ENCODE measurements around the gene S1PR5. TPM values are rescaled to one million over a fixed set of nuclear protein-coding genes. Genes with fewer than 3 reads are reported as not detected.

The S1PR5 gene
- total and polyA plus RNA-seq, 2 of the 8 experiments (the other 6 are each of a cell fraction or from before 2014, with no cell fraction given), result 2.4 to 8.6 TPM

DNA sequence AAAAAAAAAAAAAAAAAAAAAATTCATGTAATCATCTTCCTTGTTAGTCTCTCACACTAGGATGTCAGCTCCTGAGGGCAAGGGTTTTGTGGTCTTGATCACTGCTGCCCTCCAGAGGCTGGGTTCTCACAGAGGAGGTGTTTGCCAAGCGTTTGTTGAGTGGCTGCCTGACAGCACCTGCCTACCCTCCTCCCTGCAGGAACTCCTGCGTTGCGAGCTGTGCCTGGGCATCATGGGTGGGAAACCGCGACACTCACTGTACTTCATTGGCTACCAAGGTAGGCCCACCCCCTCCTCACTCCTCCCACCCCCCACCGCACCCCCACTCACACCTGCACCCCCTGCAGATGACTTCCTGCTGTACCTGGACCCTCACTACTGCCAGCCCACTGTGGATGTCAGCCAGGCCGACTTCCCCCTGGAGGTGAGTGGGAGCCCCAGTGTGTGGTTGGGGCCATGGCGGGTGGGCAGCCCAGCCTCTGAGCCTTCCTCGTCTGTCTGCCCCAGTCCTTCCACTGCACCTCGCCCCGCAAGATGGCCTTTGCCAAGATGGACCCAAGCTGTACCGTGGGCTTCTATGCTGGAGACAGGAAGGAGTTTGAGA is 34.6 kb upstream of the S1PR5 start (continued):
- no peak for TF ChIP-seq CHD7 (IDR thresholded peaks at IDR 0.05; ENCODE audit: insufficient replicate concordance, low read length)
- TF ChIP-seq CTCF (IDR thresholded peaks at IDR 0.05; ENCODE audit: control extremely low read depth in 1 of 3, insufficient read depth in 1 of 3, low read depth in 1 of 3, low read length in 3 of 3), result peak; percentile 45 to 58 (median 51)

Data from H1 (cell line).